AG04450 (cell line): Measurements from ENCODE around the gene VGLL4. TPM values are rescaled to one million over a fixed set of nuclear protein-coding genes. Genes with fewer than 3 reads are reported as not detected.

ENCODE experiments used
- CTCF ChIA-PET: fragments of 300-600, 350-600 bp; formaldehyde crosslinking; extraction: SDS; loops from one replicate; lab custom pipeline; 2022; ENCODE audit warnings: antibody characterized with exemption, inconsistent platforms; lab: Charles Lee
- POLR2A ChIA-PET: fragments of 350-600 bp; formaldehyde crosslinking; extraction: SDS; loops from one replicate; lab custom pipeline; 2021; ENCODE audit warnings: antibody characterized with exemption, inconsistent platforms; lab: Yijun Ruan, JAX
- DNase-seq: peaks from one replicate; pipeline ENCODE4 v3.0.0-alpha.2; 2011; ENCODE audit warnings: low read depth, low spot score
- H3K27ac ChIP-seq: one replicate; pipeline ENCODE4 v1.5.1; 2012; ENCODE audit warnings: low read depth, low read length, control low read depth
- H3K27me3 ChIP-seq: one replicate; pipeline ENCODE4 v1.6.0; 2012; ENCODE audit warnings: low read length; ENCODE audit not compliant: control insufficient read depth, insufficient read depth
- H3K4me3 ChIP-seq: 2 replicates; pipeline ENCODE4 v1.5.1; 2011; ENCODE audit warnings: mild to moderate bottlenecking, low read depth, low read length, control low read depth
- H3K9me3 ChIP-seq: 2 replicates; pipeline ENCODE4 v1.5.1; 2012; ENCODE audit warnings: low read length; ENCODE audit not compliant: control insufficient read depth, insufficient read depth
- polyA plus RNA-seq: library from polyadenylated mRNA; depleted of rRNA; stranded (reverse); fragments of >200 nt; gene quantifications from 2 replicates; pipeline ENCODE4 v1.2.3, GENCODE V29; 2011
- TF ChIP-seq, protein P1 (sequence below): IDR thresholded peaks from 2 replicates; pipeline ENCODE4 v1.5.1; 2011; ENCODE audit warnings: low read depth, low read length, control low read depth, inconsistent platforms

The VGLL4 gene
- polyA plus RNA-seq, 1 experiment, result 30.5 TPM

DNA sequence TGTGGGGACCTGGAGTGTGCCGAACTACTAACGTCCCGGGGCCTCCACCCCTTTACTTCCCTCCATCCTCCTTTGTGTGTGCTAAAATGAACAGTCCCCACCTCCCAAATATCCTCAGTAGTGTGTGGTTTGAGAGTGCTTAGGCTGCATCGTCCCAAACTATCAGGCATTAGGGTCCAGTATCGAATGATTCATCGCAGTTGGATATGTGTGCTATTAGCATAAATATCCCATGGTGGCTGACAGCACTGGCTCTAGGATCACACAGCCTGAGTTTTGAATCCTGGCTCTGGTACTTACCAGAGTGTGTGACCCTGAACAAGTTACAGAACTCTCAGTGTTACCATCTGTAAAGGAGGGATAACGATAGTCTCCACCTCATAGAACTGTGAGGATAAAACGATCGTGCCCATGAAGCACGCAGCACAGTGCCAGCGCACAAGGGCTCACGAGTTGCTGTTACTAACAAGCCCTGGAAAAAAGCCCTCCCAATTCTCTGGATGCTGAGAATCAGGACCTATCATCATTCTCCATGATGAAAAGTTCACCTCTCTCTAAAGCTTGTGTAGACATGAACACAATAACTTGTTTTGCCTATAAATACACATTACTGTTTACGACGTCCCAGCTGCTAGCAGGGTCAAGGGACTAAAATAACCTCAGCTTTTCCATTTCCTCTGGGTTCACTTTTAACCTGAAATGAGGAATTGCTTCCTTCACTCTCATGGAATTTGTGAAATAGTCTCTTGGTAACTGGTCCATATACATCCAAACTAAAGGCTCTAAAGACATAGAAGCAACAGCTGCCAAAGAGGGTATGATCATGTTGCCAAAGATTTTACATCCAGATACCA lies 51.0 kb downstream of the VGLL4 start:
- Histone ChIP-seq H3K4me3 (no peak overlapping the region), H3K27ac (peak overlapping the region; percentile 71), H3K9me3 (no peaks in the 10 kb centered on the region), H3K27me3 (no peaks in the 10 kb centered on the region)
- ChIA-PET CTCF (no interaction called here), POLR2A (interaction anchor here (1.0 kb wide), 1 partner anchor 49 kb away, joined by 4 read pairs; no protein-coding TSS in a partner anchor)
- TF ChIP-seq, protein P1, sequence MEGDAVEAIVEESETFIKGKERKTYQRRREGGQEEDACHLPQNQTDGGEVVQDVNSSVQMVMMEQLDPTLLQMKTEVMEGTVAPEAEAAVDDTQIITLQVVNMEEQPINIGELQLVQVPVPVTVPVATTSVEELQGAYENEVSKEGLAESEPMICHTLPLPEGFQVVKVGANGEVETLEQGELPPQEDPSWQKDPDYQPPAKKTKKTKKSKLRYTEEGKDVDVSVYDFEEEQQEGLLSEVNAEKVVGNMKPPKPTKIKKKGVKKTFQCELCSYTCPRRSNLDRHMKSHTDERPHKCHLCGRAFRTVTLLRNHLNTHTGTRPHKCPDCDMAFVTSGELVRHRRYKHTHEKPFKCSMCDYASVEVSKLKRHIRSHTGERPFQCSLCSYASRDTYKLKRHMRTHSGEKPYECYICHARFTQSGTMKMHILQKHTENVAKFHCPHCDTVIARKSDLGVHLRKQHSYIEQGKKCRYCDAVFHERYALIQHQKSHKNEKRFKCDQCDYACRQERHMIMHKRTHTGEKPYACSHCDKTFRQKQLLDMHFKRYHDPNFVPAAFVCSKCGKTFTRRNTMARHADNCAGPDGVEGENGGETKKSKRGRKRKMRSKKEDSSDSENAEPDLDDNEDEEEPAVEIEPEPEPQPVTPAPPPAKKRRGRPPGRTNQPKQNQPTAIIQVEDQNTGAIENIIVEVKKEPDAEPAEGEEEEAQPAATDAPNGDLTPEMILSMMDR, result no peak
- DNase-seq, result no peak

DNA sequence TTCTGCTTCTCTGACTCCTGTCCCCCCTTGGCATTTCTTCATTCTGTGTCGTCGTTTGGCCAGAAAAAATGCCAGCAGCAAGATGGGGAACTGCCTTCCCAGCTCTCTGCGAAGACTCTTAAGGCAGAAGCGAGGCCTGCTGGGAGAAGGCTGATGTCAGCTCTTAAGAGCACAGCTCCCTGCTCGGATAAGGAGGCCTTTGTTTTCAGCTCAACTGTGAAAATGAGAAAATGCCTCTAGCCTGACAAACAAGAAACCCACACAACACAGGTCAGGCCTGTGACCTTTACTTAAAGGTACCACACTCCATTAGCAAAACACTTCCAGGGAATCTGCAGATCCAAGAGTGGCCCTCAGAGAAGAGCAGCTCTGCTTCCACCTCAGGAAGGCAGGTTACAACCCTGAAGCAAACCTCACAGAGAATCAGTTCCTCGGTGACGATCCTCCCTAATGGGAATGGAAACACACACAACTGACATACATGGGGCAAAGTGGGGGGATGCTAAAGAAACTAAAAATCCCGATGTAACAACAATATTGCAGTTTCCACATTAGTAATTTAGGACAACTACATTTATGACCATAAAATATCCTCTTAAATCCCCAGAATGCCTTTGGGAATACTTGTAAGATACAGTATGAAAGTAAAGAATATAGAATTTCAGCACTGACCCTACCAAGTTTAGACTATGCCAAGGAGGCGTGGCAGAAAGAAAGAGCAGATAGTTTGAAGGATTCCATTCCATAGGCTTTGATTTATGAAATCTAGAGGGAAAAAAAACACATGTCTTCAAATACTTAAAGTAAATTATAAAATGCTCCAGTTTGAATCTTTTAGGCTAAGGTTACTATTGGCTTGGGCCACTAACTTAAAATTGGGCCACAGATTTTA lies 52.1 kb downstream of the VGLL4 start:
- Histone ChIP-seq H3K27me3 (no peaks in the 10 kb centered on the region), H3K9me3 (no peaks in the 10 kb centered on the region), H3K27ac (peak overlapping the region; percentile 92), H3K4me3 (no peak overlapping the region)
- ChIA-PET POLR2A (interaction anchor here (0.7 to 2.0 kb wide), 4 partner anchors 9 to 82 kb away, joined by 3 to 17 read pairs (median 4); partner anchors contain the start of gene VGLL4), CTCF (no interaction called here)
- DNase-seq, result no peak
- TF ChIP-seq, protein P1, result no peak

DNA sequence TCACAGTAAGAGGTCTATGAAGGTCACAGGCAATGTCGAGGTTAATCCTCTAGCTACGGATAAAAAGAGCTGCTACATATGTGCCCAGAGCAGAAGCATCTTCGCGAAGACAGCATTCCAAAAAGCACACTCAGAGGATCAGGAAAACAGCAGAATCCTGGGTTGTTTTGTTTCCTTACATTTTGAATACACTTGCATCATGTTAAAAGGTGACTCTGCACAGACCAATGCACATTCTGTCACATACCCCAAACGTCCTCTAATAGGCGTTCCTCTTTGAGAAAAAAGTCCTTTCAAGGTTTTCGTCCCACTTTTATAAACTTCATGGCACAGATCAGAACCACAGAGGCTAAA lies 52.7 kb downstream of the VGLL4 start:
- TF ChIP-seq, protein P1, result no peak
- ChIA-PET CTCF (interaction anchor here (0.6 kb wide), 1 partner anchor 10 kb away, joined by 5 read pairs; no protein-coding TSS in a partner anchor), POLR2A (interaction anchor here (0.7 to 2.0 kb wide), 4 partner anchors 9 to 82 kb away, joined by 3 to 17 read pairs (median 4); partner anchors contain the start of gene VGLL4)
- no peaks in the 10 kb centered on the region for H3K9me3 ChIP-seq
- no peaks in the 10 kb centered on the region for H3K27me3 ChIP-seq
- DNase-seq, result no peak
- no peak overlapping the region for H3K4me3 ChIP-seq
- peak overlapping the region; percentile 92 for H3K27ac ChIP-seq

DNA sequence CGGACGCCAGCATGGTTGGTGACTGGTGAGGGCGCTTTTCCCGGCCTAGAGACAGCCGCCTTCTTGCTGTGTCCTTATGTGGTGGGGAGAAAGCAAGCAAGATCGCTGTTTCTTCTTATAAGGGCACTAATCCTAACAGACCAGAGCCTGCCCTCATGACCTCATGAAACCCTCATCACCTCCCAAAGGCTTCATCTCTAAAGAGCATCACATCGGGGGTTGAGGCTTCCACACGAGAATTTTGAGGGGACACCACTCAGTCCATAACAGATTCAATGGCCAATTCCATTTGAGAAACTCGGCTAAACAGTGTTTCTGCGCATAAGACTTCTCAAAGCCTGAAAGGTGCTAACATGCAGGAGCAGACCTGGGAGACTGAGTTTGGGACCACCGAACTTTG lies 54.0 kb downstream of the VGLL4 start:
- TF ChIP-seq, protein P1, result no peak
- Histone ChIP-seq H3K9me3 (no peaks in the 10 kb centered on the region), H3K4me3 (no peak overlapping the region), H3K27ac (no peak overlapping the region), H3K27me3 (no peaks in the 10 kb centered on the region)
- POLR2A ChIA-PET, result interaction anchor here (0.7 kb wide), 1 partner anchor 11 kb away, joined by 3 read pairs; no protein-coding TSS in a partner anchor
- DNase-seq, result no peak
- CTCF ChIA-PET, result interaction anchor here (1.3 kb wide), 1 partner anchor 49 kb away, joined by 3 read pairs; no protein-coding TSS in a partner anchor
